Mesenchymal stem cell (in vitro differentiated cells and primary cell): ENCODE measurements around the gene SPTBN1.

Experiments
- DNase-seq: peaks from one replicate; pipeline ENCODE4 v3.0.0-alpha.2; 2013
- H2AFZ ChIP-seq: one replicate; pipeline ENCODE4 v1.6.1; 2013; ENCODE audit warnings: low read depth, mild to moderate bottlenecking, control low read depth, inconsistent platforms, low read length, moderate library complexity
- H2AK5ac ChIP-seq: 2 replicates; pipeline ENCODE4 v1.6.1; 2013; ENCODE audit warnings: low read length, moderate library complexity, mild to moderate bottlenecking, inconsistent platforms; ENCODE audit not compliant: severe bottlenecking
- H2BK120ac ChIP-seq: one replicate; pipeline ENCODE4 v1.6.1; 2013; ENCODE audit warnings: low read depth, mild to moderate bottlenecking, inconsistent platforms, low read length, moderate library complexity
- H2BK12ac ChIP-seq, 2 experiments: one replicate each; pipeline ENCODE4 v1.6.1; 2013; ENCODE audit warnings: inconsistent platforms in 2 of 2, low read length in 2 of 2, mild to moderate bottlenecking in 2 of 2, moderate library complexity in 2 of 2, control low read depth in 1 of 2
- H2BK15ac ChIP-seq: one replicate; pipeline ENCODE4 v1.6.1; 2013; ENCODE audit warnings: mild to moderate bottlenecking, low read depth, inconsistent platforms; ENCODE audit not compliant: poor library complexity, severe bottlenecking
- H2BK5ac ChIP-seq: 2 replicates; pipeline ENCODE4 v1.6.1; 2013; ENCODE audit warnings: low read depth, mild to moderate bottlenecking, low read length, control low read depth, inconsistent platforms; ENCODE audit not compliant: poor library complexity, severe bottlenecking
- H3K14ac ChIP-seq, 2 experiments: one replicate each; pipeline ENCODE4 v1.6.1; 2013; ENCODE audit warnings: inconsistent platforms in 2 of 2, low read length in 2 of 2, control low read depth in 1 of 2, mild to moderate bottlenecking in 1 of 2, moderate library complexity in 1 of 2
- H3K18ac ChIP-seq, 2 experiments: one replicate each; pipeline ENCODE4 v1.6.1; 2013; ENCODE audit warnings: inconsistent platforms in 2 of 2, low read length in 2 of 2, control low read depth in 1 of 2, low read depth in 1 of 2, mild to moderate bottlenecking in 1 of 2
- H3K23ac ChIP-seq, 2 experiments: one replicate each; pipeline ENCODE4 v1.6.1; 2013; ENCODE audit warnings: inconsistent platforms in 2 of 2, low read length in 2 of 2, mild to moderate bottlenecking in 2 of 2, moderate library complexity in 2 of 2, control low read depth in 1 of 2
- H3K27ac ChIP-seq: 2 replicates; pipeline ENCODE4 v1.5.1; 2013; ENCODE audit warnings: mild to moderate bottlenecking, moderate library complexity, low read length, control low read depth, inconsistent platforms; ENCODE audit not compliant: poor library complexity, severe bottlenecking
- H3K27me3 ChIP-seq, 2 experiments: 2 replicates each; pipeline versions ENCODE4 v1.6.1 to v1.7.0; 2013; ENCODE audit warnings: low read length in 2 of 2, mild to moderate bottlenecking in 2 of 2, moderate library complexity in 2 of 2, control low read depth in 1 of 2, inconsistent platforms in 1 of 2; ENCODE audit not compliant: control insufficient read depth in 1 of 2, insufficient read depth in 1 of 2
- H3K36me3 ChIP-seq, 2 experiments: 2 replicates each; pipeline versions ENCODE4 v1.6.1 to v1.7.0; 2013; ENCODE audit warnings: low read length in 2 of 2, control low read depth in 1 of 2, inconsistent platforms in 1 of 2, low read depth in 1 of 2, mild to moderate bottlenecking in 1 of 2; ENCODE audit not compliant: insufficient read depth in 2 of 2, control insufficient read depth in 1 of 2
- H3K4ac ChIP-seq, 2 experiments: one replicate each; pipeline ENCODE4 v1.6.1; 2013; ENCODE audit warnings: inconsistent platforms in 2 of 2, low read length in 2 of 2, mild to moderate bottlenecking in 2 of 2, moderate library complexity in 2 of 2, control low read depth in 1 of 2, low read depth in 1 of 2
- H3K4me1 ChIP-seq: 2 replicates; pipeline ENCODE4 v1.6.1; 2013; ENCODE audit warnings: low read depth, low read length, control low read depth; ENCODE audit not compliant: control insufficient read depth, insufficient read depth
- H3K4me2 ChIP-seq: 2 replicates; pipeline ENCODE4 v1.6.1; 2013; ENCODE audit warnings: low read length, mild to moderate bottlenecking, inconsistent platforms; ENCODE audit not compliant: poor library complexity, severe bottlenecking
- H3K4me3 ChIP-seq, 2 experiments: 2 replicates each; pipeline versions ENCODE4 v1.5.1 to v1.7.0; 2013; ENCODE audit warnings: low read length in 2 of 2, mild to moderate bottlenecking in 2 of 2, control low read depth in 1 of 2, low read depth in 1 of 2; ENCODE audit not compliant: insufficient read depth in 1 of 2
- H3K79me1 ChIP-seq: replicated peaks from 2 replicates; pipeline ENCODE4 v1.6.1; 2013; ENCODE audit warnings: mild to moderate bottlenecking, control low read depth, low read length, inconsistent platforms; ENCODE audit not compliant: poor library complexity, severe bottlenecking
- H3K9ac ChIP-seq: 2 replicates; pipeline ENCODE4 v1.7.0; 2013; ENCODE audit warnings: mild to moderate bottlenecking, low read length, moderate library complexity
- H3K9me3 ChIP-seq: 2 replicates; pipeline ENCODE4 v1.7.0; 2013; ENCODE audit warnings: mild to moderate bottlenecking, low read length; ENCODE audit not compliant: control insufficient read depth
- H4K8ac ChIP-seq: one replicate; pipeline ENCODE4 v1.6.1; 2013; ENCODE audit warnings: inconsistent platforms, mild to moderate bottlenecking, low read length, moderate library complexity
- H4K91ac ChIP-seq: one replicate; pipeline ENCODE4 v1.6.1; 2013; ENCODE audit warnings: mild to moderate bottlenecking, low read length, inconsistent platforms
- WGBS: methylation state at CpG from one replicate; pipeline ENCODE4 v1.1.7; 2013; ENCODE audit warnings: mixed read lengths; 5-methylcytosine and 5-hydroxymethylcytosine counted together

SPTBN1 gene

GRCh38 chr2:54587171-54588016 is 131.3 kb downstream of the SPTBN1 start:
- 95% methylated on average over 7 of the region's 8 CpGs for WGBS
- no peaks in the 10 kb centered on the region for H3K79me1 ChIP-seq
- no peak overlapping the region for H3K4me2 ChIP-seq

GRCh38 chr2:54588244-54588899 is 132.2 kb downstream of the SPTBN1 start:
- Histone ChIP-seq H3K4me1 (peaks cover 18% of the 10 kb centered on the region), H4K8ac (peak overlapping the region; percentile 91), H3K79me1 (no peaks in the 10 kb centered on the region), H3K27me3 (no peaks in the 10 kb centered on the region), H3K36me3 (peaks cover 6 to 17% of the 10 kb centered on the region in 2 experiments), H3K4me2 (no peak overlapping the region), H3K27ac (no peak overlapping the region), H2AK5ac (no peak overlapping the region), H3K23ac (no peak overlapping the region), H3K14ac (no peak overlapping the region), H3K4me3 (no peak overlapping the region), H3K9me3 (no peaks in the 10 kb centered on the region), H2BK12ac (peak overlapping the region in 1 of 2 experiments; percentile 0), H3K4ac (no peak overlapping the region), H2BK5ac (no peak overlapping the region), H3K18ac (no peak overlapping the region), H2BK120ac (no peak overlapping the region), H4K91ac (no peak overlapping the region), H3K9ac (no peak overlapping the region), H2AFZ (no peak overlapping the region), H2BK15ac (no peak overlapping the region)
- WGBS = 100% methylated on average over 1 of the region's 1 CpG
- no peak for DNase-seq

More at GRCh38 chr2:54587171-54588016, 131.3 kb downstream of the SPTBN1 start:
- Histone ChIP-seq H3K27me3 (no peaks in the 10 kb centered on the region), H2BK5ac (no peak overlapping the region), H3K36me3 (peaks cover 5 to 16% of the 10 kb centered on the region in 2 experiments), H3K14ac (no peak overlapping the region), H3K18ac (peak overlapping the region in 1 of 2 experiments; percentile 13), H3K9ac (no peak overlapping the region), H2AK5ac (no peak overlapping the region), H4K91ac (peak overlapping the region; percentile 3), H3K27ac (peak overlapping the region; percentile 1), H2BK12ac (peak overlapping the region in 1 of 2 experiments; percentile 17), H3K4me3 (no peak overlapping the region), H3K4me1 (peaks cover 17% of the 10 kb centered on the region), H2BK120ac (no peak overlapping the region), H3K23ac (peak overlapping the region in 1 of 2 experiments; percentile 56), H4K8ac (no peak overlapping the region), H3K9me3 (no peaks in the 10 kb centered on the region), H2AFZ (no peak overlapping the region), H2BK15ac (no peak overlapping the region), H3K4ac (no peak overlapping the region)
- DNase-seq = no peak

- no peak overlapping the region for H2AFZ ChIP-seq
- H3K9me3 ChIP-seq = no peaks in the 10 kb centered on the region
- H2BK5ac ChIP-seq = no peak overlapping the region
- peak overlapping the region in 1 of 2 experiments; percentile 85 for H3K14ac ChIP-seq
- H3K4me1 ChIP-seq = peaks cover 18% of the 10 kb centered on the region
- H3K4me2 ChIP-seq = no peak overlapping the region
- no peak overlapping the region for H2BK15ac ChIP-seq
- no peaks in the 10 kb centered on the region for H3K27me3 ChIP-seq
- H3K27ac ChIP-seq = no peak overlapping the region
- peaks cover 7 to 16% of the 10 kb centered on the region in 2 experiments for H3K36me3 ChIP-seq
- H3K9ac ChIP-seq = no peak overlapping the region
- H3K23ac ChIP-seq = peak overlapping the region in 1 of 2 experiments; percentile 9
- H2AK5ac ChIP-seq = no peak overlapping the region
- no peak overlapping the region for H3K4me3 ChIP-seq
- no peak overlapping the region for H2BK120ac ChIP-seq
- DNase-seq = no peak
- 98% methylated on average over 4 of the region's 4 CpGs for WGBS
- peak overlapping the region; percentile 8 for H4K8ac ChIP-seq
- peak overlapping the region in 1 of 2 experiments; percentile 29 for H3K4ac ChIP-seq
- H2BK12ac ChIP-seq = peak overlapping the region in 1 of 2 experiments; percentile 23
- H3K18ac ChIP-seq = peak overlapping the region; percentile 26 to 91
- no peaks in the 10 kb centered on the region for H3K79me1 ChIP-seq
- peak overlapping the region; percentile 36 for H4K91ac ChIP-seq
Observed at GRCh38 chr2:54589038-54589339, 132.9 kb downstream of the SPTBN1 start.
